KMS-11 (cell line): Measurements from ENCODE around the gene NPR1.

Source experiments
- H2AFZ ChIP-seq: fragments of 200-600 bp; sonication (generic); 2 replicates; pipeline ENCODE4 v1.6.1; 2016; ENCODE audit warnings: antibody characterized with exemption, mixed run types, low read depth
- H3K27ac ChIP-seq: fragments of 200-600 bp; sonication (generic); 2 replicates; pipeline ENCODE4 v1.6.1; 2016; ENCODE audit warnings: mild to moderate bottlenecking, mixed run types
- H3K27me3 ChIP-seq: fragments of 200-600 bp; sonication (generic); 2 replicates; pipeline ENCODE4 v1.6.1; 2017; ENCODE audit warnings: mild to moderate bottlenecking, low read depth, mixed run types, moderate library complexity; ENCODE audit not compliant: insufficient read depth
- H3K36me3 ChIP-seq: fragments of 200-600 bp; sonication (generic); 2 replicates; pipeline ENCODE4 v1.6.1; 2017; ENCODE audit warnings: mild to moderate bottlenecking, mixed run types; ENCODE audit not compliant: insufficient read depth
- H3K4me1 ChIP-seq: fragments of 200-600 bp; sonication (generic); 2 replicates; pipeline ENCODE4 v1.6.1; 2016; ENCODE audit warnings: mild to moderate bottlenecking, low read depth, mixed run types; ENCODE audit not compliant: poor library complexity, severe bottlenecking
- H3K4me2 ChIP-seq: fragments of 200-600 bp; sonication (generic); 2 replicates; pipeline ENCODE4 v1.7.0; 2016; ENCODE audit warnings: mild to moderate bottlenecking, mixed run types
- H3K4me3 ChIP-seq: fragments of 200-600 bp; sonication (generic); IDR thresholded peaks from 2 replicates; pipeline ENCODE4 v1.6.1; 2017; ENCODE audit warnings: low read depth, low read length, mixed read lengths; ENCODE audit not compliant: insufficient read depth
- H3K79me2 ChIP-seq: fragments of 200-600 bp; sonication (generic); 2 replicates; pipeline ENCODE4 v1.6.1; 2016; ENCODE audit warnings: low read depth, mixed run types; ENCODE audit not compliant: insufficient read depth
- H3K9ac ChIP-seq: fragments of 200-600 bp; sonication (generic); 2 replicates; pipeline ENCODE4 v1.6.1; 2016; ENCODE audit warnings: mild to moderate bottlenecking, mixed run types
- H4K20me1 ChIP-seq: fragments of 200-600 bp; sonication (generic); 2 replicates; pipeline ENCODE4 v1.6.1; 2016; ENCODE audit warnings: mild to moderate bottlenecking, mixed run types; ENCODE audit not compliant: insufficient read depth
- CTCF ChIP-seq: fragments of 200-600 bp; sonication (generic); conservative IDR thresholded peaks from 2 replicates; pipeline ENCODE4 v1.6.1; 2017; ENCODE audit warnings: low read depth, mild to moderate bottlenecking, antibody characterized with exemption, low read length, moderate library complexity, mixed read lengths

The NPR1 gene

GRCh38 chr1:153631047-153632022, 47.2 kb upstream of the NPR1 start:
- H3K4me3 ChIP-seq: no peak overlapping the region
- no peaks in the 10 kb centered on the region for H4K20me1 ChIP-seq
- H3K79me2 ChIP-seq: peaks cover 22% of the 10 kb centered on the region
- no peaks in the 10 kb centered on the region for H3K27me3 ChIP-seq
- no peak overlapping the region for H2AFZ ChIP-seq
- no peak for TF ChIP-seq CTCF
- peaks cover 7% of the 10 kb centered on the region; the same call in 1 of the 2 replicates for H3K36me3 ChIP-seq
- no peak overlapping the region for H3K9ac ChIP-seq
- H3K27ac ChIP-seq: no peak overlapping the region
- H3K4me2 ChIP-seq: no peak overlapping the region
- peaks cover 22% of the 10 kb centered on the region for H3K4me1 ChIP-seq

GRCh38 chr1:153633161-153633753, 45.2 kb upstream of the NPR1 start:
- Histone ChIP-seq H3K4me1 (peaks cover 31% of the 10 kb centered on the region), H2AFZ (peak overlapping the region; percentile 71), H3K27me3 (no peaks in the 10 kb centered on the region), H3K9ac (peak overlapping the region; percentile 94), H3K36me3 (peaks cover 25% of the 10 kb centered on the region; the same call in 1 of the 2 replicates), H3K79me2 (peaks cover 41% of the 10 kb centered on the region), H4K20me1 (no peaks in the 10 kb centered on the region), H3K4me2 (peak overlapping the region; percentile 52), H3K4me3 (peak overlapping the region; percentile 90), H3K27ac (peak overlapping the region; percentile 91)
- peak; percentile 8; the same call in 1 of the 2 replicates for TF ChIP-seq CTCF

- H3K4me3 ChIP-seq: peak within 1 kb of the TSS; percentile 100
- no peaks in the 10 kb centered on the region for H3K27me3 ChIP-seq
- H2AFZ ChIP-seq: peak within 1 kb of the TSS; percentile 71
- peaks cover 29% of the 10 kb centered on the region; the same call in 1 of the 2 replicates for H3K36me3 ChIP-seq
- H3K79me2 ChIP-seq: peaks cover 42% of the 10 kb centered on the region
- H3K9ac ChIP-seq: peak within 1 kb of the TSS; percentile 94
- H3K27ac ChIP-seq: peak within 1 kb of the TSS; percentile 91
- H3K4me1 ChIP-seq: peaks cover 31% of the 10 kb centered on the region
- TF ChIP-seq CTCF: no peak
- peak within 1 kb of the TSS; percentile 52 for H3K4me2 ChIP-seq
- H4K20me1 ChIP-seq: no peaks in the 10 kb centered on the region
Measured at GRCh38 chr1:153633754-153634665, 44.5 kb upstream of the NPR1 start, which contains the start of gene CHTOP. CHTOP (plus strand) TSS chr1:153634066; CDS start chr1:153636589, 2,523 bp downstream.

- Histone ChIP-seq H3K4me2 (peak overlapping the region; percentile 52; the same call in 1 of the 2 replicates), H2AFZ (no peak overlapping the region), H3K36me3 (peaks cover 42% of the 10 kb centered on the region; the same call in 1 of the 2 replicates), H3K27ac (no peak overlapping the region), H3K9ac (no peak overlapping the region), H3K4me1 (peaks cover 31% of the 10 kb centered on the region), H3K27me3 (no peaks in the 10 kb centered on the region), H3K4me3 (no peak overlapping the region), H4K20me1 (no peaks in the 10 kb centered on the region), H3K79me2 (peaks cover 58% of the 10 kb centered on the region)
- no peak for TF ChIP-seq CTCF
Measured at GRCh38 chr1:153635872-153636271, 42.6 kb upstream of the NPR1 start.
